Measurements from ENCODE around the gene SLC46A1.

SLC46A1 gene

GRCh38 chr17:28381141-28381825 is 24.7 kb downstream of the SLC46A1 start:
- no peak for DNase-seq (ENCODE audit: low read depth)

- no peak for DNase-seq (ENCODE audit: low read depth)
Observed at GRCh38 chr17:28379814-28380801, 25.9 kb downstream of the SLC46A1 start.

DNA sequence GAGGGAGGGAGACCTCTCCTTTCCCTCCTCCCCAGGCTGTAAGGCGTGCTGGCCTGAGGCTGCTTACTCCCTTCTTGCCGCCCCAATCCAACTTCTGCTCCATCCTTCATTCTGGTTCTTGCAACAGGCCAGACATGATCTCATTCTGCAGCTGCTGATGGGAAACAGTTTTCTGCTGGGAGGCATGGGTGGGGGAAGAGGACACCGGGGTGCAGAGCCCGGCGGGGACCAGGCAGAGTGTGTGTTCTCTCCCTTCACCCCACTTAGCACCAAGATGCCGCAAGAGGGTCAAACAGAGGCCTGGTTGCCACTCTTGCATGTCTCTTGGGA is 33.1 kb downstream of the SLC46A1 start:
- no peak for DNase-seq (ENCODE audit: low read depth)

DNA sequence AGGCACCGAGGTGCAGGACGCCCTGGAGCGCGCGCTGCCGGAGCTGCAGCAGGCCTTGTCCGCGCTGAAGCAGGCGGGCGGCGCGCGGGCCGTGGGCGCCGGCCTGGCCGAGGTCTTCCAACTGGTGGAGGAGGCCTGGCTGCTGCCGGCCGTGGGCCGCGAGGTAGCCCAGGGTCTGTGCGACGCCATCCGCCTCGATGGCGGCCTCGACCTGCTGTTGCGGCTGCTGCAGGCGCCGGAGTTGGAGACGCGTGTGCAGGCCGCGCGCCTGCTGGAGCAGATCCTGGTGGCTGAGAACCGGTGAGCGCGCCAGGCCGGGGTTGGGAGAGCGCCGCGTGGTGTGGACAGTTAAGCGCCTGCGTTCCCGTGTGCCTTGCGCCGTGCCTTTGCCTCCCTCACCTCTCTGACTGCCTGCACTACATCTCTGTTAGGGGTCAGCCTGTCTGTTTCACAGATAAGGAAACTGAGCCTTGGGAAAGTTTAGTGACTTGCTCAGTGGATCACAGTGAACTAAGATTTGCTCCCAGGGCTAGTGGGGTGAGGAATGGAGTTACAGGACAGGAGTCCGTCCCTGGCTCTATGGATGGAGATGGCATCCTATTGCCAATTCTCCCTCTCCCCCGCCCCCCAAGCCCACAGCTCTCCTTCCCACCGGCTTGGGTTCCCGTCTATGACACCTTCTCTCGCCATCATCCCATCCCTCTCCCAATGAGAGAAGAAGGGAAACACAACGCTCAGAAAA is 33.6 kb downstream of the SLC46A1 start:
- no peak for DNase-seq (ENCODE audit: low read depth)

DNA sequence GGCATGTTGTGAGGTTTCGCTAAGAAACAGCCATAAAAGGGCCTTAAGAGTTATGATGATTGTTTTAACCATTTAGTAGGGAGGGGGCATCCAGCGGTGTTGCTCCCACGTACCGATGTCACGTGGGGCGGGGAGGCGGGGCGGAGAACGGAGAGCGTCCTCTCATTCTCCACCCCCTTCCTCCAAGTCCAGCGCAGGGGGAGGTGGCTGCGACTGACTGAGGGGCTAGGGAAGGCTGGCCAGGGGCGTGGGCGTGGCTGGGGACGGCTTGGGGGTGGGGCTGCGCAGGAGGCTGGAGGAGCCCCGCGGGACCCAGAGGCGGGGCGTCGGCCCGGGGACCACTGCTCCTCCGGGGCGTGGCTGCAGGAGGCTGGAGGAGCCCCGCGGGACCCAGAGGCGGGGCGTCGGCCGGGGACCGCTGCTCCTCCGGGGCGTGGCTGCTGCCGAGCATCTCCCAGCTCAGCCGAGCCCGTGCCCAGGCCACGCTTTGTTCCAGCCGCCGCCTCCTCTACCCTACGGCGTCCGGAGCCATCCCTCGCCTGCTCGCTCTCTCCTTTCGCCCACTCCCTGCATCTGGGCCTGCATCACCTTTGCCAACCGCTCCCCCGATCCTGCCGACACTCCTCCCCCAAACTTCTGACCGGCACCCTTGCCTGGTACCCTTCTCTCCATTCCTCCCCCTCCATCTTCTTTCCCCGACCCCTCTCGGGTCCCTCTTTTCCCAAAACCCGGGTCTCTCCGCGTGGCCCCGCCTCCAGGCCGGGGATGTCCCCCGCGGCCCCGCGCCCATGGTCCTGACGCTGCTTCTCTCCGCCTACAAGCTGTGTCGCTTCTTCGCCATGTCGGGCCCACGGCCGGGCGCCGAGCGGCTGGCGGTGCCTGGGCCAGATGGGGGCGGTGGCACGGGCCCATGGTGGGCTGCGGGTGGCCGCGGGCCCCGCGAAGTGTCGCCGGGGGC is 34.5 kb downstream of the SLC46A1 start, which contains the start of gene SARM1:
TSS of gene SARM1 (plus strand) at position 450 of the 958 bp plus-strand sequence. CDS start at position 789, 339 bp downstream.
- DNase-seq (ENCODE audit: low read depth): peak; percentile 56

DNA sequence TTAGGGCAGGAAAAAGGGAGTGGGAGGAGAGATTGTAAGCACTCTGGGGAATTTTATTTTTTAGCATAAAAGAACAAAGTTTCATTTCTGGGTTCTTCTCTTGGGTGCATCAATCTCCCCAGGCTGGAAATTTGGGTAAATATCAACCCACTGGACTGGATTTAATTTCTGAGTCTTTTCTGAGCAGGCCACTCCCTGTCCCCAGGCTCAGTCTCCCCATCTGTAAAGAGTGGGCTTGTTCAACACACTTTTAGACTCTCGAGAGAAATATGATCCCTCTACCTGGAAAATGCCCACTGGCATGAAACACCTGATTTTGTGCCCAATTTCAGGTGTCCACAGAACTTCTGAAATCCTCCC is 35.3 kb downstream of the SLC46A1 start:
- DNase-seq (ENCODE audit: low read depth): no peak

DNA sequence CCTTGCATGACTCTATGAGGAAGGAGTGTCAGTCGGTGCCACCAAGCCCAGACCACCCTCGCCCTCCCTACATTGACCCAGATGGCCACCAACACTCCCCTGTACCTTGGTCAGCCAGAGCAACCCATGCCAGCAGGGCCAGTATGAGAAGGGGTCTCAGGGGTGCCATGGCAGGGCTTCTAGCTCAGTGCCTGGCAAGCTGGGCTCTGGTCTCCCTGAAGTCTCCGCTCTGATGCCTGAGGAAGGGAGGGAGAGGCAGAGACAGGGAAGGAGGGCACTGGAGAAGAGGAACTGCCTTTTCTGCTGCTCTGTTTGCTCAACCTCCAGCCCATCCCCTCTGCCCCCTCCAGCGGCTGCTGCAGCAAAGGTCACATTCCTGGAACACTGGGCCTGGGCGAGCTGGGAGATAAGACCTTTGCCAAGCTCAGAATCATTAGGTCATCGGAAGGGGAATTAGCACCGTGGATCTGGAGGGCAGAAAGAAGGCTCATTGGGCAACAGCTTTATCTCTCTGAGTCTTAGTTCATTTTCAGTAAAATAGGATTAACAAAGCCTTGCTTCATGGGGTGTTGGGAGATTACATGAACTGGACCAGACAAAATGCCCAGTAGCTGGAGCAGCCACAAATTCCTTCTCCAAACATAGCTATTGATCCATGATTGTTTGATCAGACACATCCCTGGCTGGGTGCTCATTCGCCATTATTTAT is 35.8 kb downstream of the SLC46A1 start, which contains the start of gene VTN:
TSS of gene VTN (minus strand) at position 273 of the 709 bp plus-strand sequence. CDS start at position 169, 104 bp downstream.
- no peak for DNase-seq (ENCODE audit: low read depth)

DNA sequence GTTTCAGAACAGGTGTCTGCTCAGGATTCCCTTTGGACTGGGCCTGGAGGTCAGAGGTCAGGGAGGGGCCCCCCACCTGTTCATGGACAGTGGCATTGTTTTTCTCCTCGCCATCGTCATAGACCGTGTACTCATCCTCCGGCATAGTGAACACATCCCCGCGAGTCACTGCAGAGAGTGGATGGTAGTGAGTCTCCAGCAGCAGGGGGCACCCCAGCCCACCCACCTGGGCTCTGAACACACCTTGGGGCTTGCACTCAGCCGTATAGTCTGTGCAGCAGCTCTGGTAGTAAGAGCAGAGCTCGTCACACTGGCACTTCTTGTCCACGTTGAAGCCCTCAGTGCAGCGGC is 36.4 kb downstream of the SLC46A1 start:
- no peak for DNase-seq (ENCODE audit: low read depth)

GRCh38 chr17:28368915-28369683 is 36.9 kb downstream of the SLC46A1 start:
- DNase-seq (ENCODE audit: low read depth): no peak

DNA sequence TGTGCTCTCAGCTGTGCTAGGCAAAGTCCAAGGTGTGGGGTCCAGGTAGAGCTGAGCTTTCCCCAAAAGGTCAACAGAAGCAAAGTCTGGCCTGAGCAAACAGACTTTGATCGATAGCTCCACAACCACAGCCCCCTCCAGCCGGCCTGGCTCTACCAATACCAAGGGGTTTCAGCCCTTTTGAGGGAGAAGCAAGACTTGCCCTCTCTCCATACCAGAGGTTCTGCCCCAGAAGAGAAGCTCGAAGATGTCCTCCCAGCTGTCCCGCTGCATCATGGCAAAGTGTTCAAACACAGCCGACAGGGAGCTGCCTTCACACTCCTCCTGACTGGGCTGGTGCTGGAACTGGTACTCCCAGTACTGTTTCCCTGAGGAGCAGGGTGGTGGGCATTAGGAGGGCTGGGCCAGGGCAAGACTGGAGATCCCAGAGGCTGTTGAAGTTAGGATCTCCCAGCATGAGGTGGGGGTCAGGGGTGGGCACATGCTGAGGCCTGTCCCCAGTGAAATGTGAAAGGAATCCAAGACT is 37.6 kb downstream of the SLC46A1 start:
- DNase-seq (ENCODE audit: low read depth): no peak

- no peak for DNase-seq (ENCODE audit: low read depth)
Observed at GRCh38 chr17:28367641-28368305, 38.2 kb downstream of the SLC46A1 start.

DNA sequence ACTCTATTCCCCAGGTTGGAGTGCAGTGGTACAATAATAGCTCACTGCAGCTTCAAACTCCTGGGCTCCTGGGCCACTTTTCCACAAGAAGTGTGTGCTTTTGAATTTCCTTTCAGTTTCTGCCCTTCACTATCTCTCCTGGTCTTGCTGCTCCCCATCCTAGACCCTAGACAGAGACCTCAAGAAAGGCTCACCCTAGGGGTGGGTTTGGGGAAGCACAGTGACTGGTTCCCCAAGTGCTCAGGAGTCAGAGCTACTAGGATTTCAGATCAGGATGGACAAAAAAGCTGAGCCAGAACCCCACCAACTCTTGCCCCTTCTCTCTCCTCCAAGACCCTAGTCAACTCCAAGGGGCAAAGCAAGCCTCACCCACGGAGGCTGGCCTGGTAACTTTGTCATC is 39.4 kb downstream of the SLC46A1 start:
- no peak for DNase-seq (ENCODE audit: low read depth)

GRCh38 chr17:28365487-28365886 is 40.5 kb downstream of the SLC46A1 start:
- DNase-seq (ENCODE audit: low read depth): no peak

- DNase-seq (ENCODE audit: low read depth): no peak
Observed at GRCh38 chr17:28364665-28365363, 41.2 kb downstream of the SLC46A1 start, which contains the start of gene SEBOX. Gene SEBOX, minus strand, starts transcription at chr17:28365199. Its CDS starts 48 bp downstream, at chr17:28365151.

DNA sequence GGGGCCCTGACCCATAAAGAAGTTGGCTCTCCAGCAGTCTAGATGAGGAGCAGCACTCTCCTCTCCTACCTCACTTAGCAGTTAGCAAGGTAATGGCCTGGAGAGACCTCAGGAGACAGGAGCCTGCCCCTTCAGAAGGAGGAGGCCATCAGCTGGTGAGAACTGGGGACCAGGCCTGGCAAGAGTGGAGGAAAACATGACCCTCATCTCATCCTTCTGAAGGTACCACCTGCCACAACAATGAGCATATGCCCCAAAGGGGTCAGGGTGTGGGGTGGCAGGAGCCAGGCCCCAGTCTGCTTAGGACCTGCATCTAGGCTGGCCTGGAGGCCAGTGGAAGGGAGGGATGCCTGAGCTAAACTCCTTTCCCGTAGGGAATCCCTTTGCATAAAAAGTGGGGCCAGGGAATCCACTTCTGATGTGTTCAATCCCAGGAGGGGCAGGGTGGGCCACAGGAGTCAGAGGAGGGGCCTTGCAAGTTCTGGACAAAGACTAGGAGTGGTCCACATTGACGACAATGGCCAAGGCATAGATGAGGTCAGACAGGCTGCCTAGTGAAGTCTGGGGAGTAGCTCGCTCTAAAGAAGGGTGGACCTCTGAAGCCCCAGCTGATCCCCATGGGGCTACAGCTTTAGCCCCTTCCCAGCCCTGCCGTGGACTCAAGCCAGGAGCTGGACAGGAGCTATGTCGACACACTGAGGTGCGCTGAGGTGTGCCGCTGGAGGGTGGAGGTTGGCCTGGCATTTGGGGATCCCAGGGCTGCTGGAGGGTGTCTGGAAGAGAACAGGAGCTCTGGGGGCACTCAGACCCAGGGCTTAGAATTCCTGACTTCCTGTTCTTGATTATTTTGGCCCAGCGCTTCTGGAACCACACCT is 42.0 kb downstream of the SLC46A1 start:
- DNase-seq (ENCODE audit: low read depth): no peak

GRCh38 chr17:28363186-28363585 is 42.8 kb downstream of the SLC46A1 start:
- DNase-seq (ENCODE audit: low read depth): no peak

GRCh38 chr17:28357901-28358197 is 48.2 kb downstream of the SLC46A1 start:
- DNase-seq (ENCODE audit: low read depth): no peak

Data from HS-27A (cell line).